ENCODE data around the gene PEAK1. TPM values are rescaled to one million over a fixed set of nuclear protein-coding genes. Genes with fewer than 3 reads are reported as not detected.

PEAK1 gene
- total RNA-seq, 2 experiments from 2014 or later: 9.2 to 11.0 TPM

- Mint-ChIP-seq H3K4me3 (no peak overlapping the region), H3K9me3 (no peaks in the 10 kb centered on the region), H3K4me1 (ENCODE audit: low read depth) (peaks cover 20% of the 10 kb centered on the region), H3K27me3 (no peaks in the 10 kb centered on the region), H3K36me3 (ENCODE audit: low read depth) (peaks cover 18% of the 10 kb centered on the region), H3K27ac (no peak overlapping the region)
- Histone ChIP-seq H3K4me3 (ENCODE audit: low read length) (no peak overlapping the region), H3K4me1 (ENCODE audit: insufficient read depth, low read length) (peaks cover 8% of the 10 kb centered on the region), H3K36me3 (ENCODE audit: insufficient read depth, low read length) (no peaks in the 10 kb centered on the region), H3K9me3 (ENCODE audit: control insufficient read depth in 1 of 2, insufficient read depth in 1 of 2, low read length in 2 of 2) (no peaks in the 10 kb centered on the region), H3K27ac (ENCODE audit: low read depth in 1 of 2, low read length in 2 of 2) (no peak overlapping the region), H3K27me3 (ENCODE audit: control insufficient read depth in 1 of 2, insufficient read depth in 2 of 2, low read length in 2 of 2) (no peaks in the 10 kb centered on the region)
- CTCF ChIA-PET: no interaction called here
- intact Hi-C loops (cut with DNase I, micrococcal nuclease): no loop called here
- no peak for TF ChIP-seq CTCF (IDR thresholded peaks at IDR 0.05)
- POLR2A ChIA-PET: no interaction called here
- DNase-seq: no peak
- no peak for ATAC-seq (ENCODE audit: poor library complexity)
Observed at GRCh38 chr15:77416148-77416455, 3.8 kb downstream of the PEAK1 start.

GRCh38 chr15:77415450-77416147 is 4.3 kb downstream of the PEAK1 start:
- no peak overlapping the region for H3K27ac ChIP-seq (ENCODE audit: low read depth in 1 of 2, low read length in 2 of 2)
- no peaks in the 10 kb centered on the region for H3K36me3 ChIP-seq (ENCODE audit: insufficient read depth, low read length)
- Mint-ChIP-seq H3K9me3 (no peaks in the 10 kb centered on the region), H3K4me1 (ENCODE audit: low read depth) (peaks cover 19% of the 10 kb centered on the region), H3K36me3 (ENCODE audit: low read depth) (peaks cover 13% of the 10 kb centered on the region), H3K27me3 (no peaks in the 10 kb centered on the region), H3K27ac (no peak overlapping the region), H3K4me3 (no peak overlapping the region)
- no peak for DNase-seq
- CTCF ChIA-PET: no interaction called here
- no peaks in the 10 kb centered on the region for H3K9me3 ChIP-seq (ENCODE audit: control insufficient read depth in 1 of 2, insufficient read depth in 1 of 2, low read length in 2 of 2)
- intact Hi-C loops (cut with DNase I, micrococcal nuclease): no loop called here
- TF ChIP-seq CTCF (IDR thresholded peaks at IDR 0.05): no peak
- H3K4me3 ChIP-seq (ENCODE audit: low read length): no peak overlapping the region
- peaks cover 6% of the 10 kb centered on the region for H3K4me1 ChIP-seq (ENCODE audit: insufficient read depth, low read length)
- POLR2A ChIA-PET: no interaction called here
- ATAC-seq (ENCODE audit: poor library complexity): no peak
- no peaks in the 10 kb centered on the region for H3K27me3 ChIP-seq (ENCODE audit: control insufficient read depth in 1 of 2, insufficient read depth in 2 of 2, low read length in 2 of 2)

DNA sequence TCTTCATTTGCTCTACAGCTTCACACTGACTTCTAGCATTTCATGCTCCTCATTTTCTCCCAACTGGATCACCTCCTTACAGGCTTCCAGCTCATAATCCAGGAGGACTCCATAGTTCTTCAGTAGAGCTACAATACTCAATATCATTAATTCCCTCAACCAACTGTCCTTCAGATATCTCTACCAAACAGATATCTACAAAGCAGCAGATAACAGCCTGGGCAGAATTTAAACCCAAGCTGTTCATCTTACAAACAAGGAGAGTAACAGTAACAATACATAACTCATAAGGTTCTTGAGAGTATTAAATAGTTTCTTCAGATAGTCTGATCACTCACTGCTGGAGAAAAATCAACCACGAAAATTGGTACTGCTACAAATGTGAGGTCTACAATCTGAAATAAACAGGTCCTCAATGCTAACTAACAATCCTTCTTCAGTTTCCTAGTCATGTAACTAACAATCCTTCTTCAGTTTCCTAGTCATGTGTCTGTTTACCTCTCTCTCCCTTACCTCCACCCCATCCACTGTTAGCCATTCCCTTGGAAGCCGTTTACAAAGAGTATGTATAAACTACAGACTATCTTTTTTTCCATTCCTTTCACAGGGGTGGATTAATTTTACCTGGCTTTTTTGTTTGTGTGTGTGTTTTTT is 5.0 kb downstream of the PEAK1 start:
- H3K27me3 ChIP-seq (ENCODE audit: control insufficient read depth in 1 of 2, insufficient read depth in 2 of 2, low read length in 2 of 2): no peaks in the 10 kb centered on the region
- Mint-ChIP-seq H3K36me3 (ENCODE audit: low read depth) (peaks cover 6% of the 10 kb centered on the region), H3K4me3 (no peak overlapping the region), H3K27me3 (no peaks in the 10 kb centered on the region), H3K9me3 (no peaks in the 10 kb centered on the region), H3K4me1 (ENCODE audit: low read depth) (peaks cover 20% of the 10 kb centered on the region), H3K27ac (no peak overlapping the region)
- H3K27ac ChIP-seq (ENCODE audit: low read depth in 1 of 2, low read length in 2 of 2): no peak overlapping the region
- ATAC-seq (ENCODE audit: poor library complexity) (no peak), DNase-seq (no peak)
- intact Hi-C loops (cut with DNase I, micrococcal nuclease): no loop called here
- ChIA-PET POLR2A (interaction anchor here (0.5 kb wide), 1 partner anchor 374 kb away, joined by 3 read pairs; no protein-coding TSS in a partner anchor), CTCF (no interaction called here)
- no peaks in the 10 kb centered on the region for H3K9me3 ChIP-seq (ENCODE audit: control insufficient read depth in 1 of 2, insufficient read depth in 1 of 2, low read length in 2 of 2)
- H3K4me1 ChIP-seq (ENCODE audit: insufficient read depth, low read length): peaks cover 9% of the 10 kb centered on the region
- no peak overlapping the region for H3K4me3 ChIP-seq (ENCODE audit: low read length)
- no peak for TF ChIP-seq CTCF (IDR thresholded peaks at IDR 0.05)
- H3K36me3 ChIP-seq (ENCODE audit: insufficient read depth, low read length): no peaks in the 10 kb centered on the region

Measured in CD4-positive, alpha-beta T cell (primary cell).